GM13976 (cell line): ENCODE measurements around the gene TOMT.

ENCODE experiments used
- DNase-seq: peaks from one replicate; pipeline ENCODE4 v3.0.0; 2012; ENCODE audit warnings: low spot score
- in situ Hi-C: fragments of 300-500 bp; cut with MboI; formaldehyde crosslinking; loops from one replicate; pipeline ENCODE4 v1.12.0; 2022; ENCODE audit warnings: low sequenced_read_pairs, mixed read lengths, inconsistent platforms; ENCODE audit not compliant: unreplicated experiment
- TF ChIP-seq, protein P1 (sequence below): IDR thresholded peaks from 2 replicates; pipeline ENCODE4 v1.5.1; 2012; ENCODE audit warnings: borderline replicate concordance, mild to moderate bottlenecking; ENCODE audit not compliant: insufficient read depth; ENCODE audit errors: extremely low read depth, missing control alignments, control extremely low read depth

Gene TOMT, protein sequence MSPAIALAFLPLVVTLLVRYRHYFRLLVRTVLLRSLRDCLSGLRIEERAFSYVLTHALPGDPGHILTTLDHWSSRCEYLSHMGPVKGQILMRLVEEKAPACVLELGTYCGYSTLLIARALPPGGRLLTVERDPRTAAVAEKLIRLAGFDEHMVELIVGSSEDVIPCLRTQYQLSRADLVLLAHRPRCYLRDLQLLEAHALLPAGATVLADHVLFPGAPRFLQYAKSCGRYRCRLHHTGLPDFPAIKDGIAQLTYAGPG

DNA sequence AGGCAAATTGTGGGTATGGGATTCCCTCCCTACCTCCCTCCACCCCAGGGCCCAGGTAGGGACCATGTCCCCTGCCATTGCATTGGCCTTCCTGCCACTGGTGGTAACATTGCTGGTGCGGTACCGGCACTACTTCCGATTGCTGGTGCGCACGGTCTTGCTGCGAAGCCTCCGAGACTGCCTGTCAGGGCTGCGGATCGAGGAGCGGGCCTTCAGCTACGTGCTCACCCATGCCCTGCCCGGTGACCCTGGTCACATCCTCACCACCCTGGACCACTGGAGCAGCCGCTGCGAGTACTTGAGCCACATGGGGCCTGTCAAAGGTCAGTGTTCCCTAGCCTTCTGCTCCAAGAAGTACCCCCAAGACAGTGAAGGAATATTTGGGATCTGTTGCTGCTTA, at the start of gene TOMT:
TSS of gene TOMT (plus strand) at position 37 of the 400 bp plus-strand sequence. CDS start at position 65, 28 bp downstream.
- no peak for DNase-seq
- TF ChIP-seq, protein P1, sequence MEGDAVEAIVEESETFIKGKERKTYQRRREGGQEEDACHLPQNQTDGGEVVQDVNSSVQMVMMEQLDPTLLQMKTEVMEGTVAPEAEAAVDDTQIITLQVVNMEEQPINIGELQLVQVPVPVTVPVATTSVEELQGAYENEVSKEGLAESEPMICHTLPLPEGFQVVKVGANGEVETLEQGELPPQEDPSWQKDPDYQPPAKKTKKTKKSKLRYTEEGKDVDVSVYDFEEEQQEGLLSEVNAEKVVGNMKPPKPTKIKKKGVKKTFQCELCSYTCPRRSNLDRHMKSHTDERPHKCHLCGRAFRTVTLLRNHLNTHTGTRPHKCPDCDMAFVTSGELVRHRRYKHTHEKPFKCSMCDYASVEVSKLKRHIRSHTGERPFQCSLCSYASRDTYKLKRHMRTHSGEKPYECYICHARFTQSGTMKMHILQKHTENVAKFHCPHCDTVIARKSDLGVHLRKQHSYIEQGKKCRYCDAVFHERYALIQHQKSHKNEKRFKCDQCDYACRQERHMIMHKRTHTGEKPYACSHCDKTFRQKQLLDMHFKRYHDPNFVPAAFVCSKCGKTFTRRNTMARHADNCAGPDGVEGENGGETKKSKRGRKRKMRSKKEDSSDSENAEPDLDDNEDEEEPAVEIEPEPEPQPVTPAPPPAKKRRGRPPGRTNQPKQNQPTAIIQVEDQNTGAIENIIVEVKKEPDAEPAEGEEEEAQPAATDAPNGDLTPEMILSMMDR, result no peak
- in situ Hi-C loops, result no loop called here

DNA sequence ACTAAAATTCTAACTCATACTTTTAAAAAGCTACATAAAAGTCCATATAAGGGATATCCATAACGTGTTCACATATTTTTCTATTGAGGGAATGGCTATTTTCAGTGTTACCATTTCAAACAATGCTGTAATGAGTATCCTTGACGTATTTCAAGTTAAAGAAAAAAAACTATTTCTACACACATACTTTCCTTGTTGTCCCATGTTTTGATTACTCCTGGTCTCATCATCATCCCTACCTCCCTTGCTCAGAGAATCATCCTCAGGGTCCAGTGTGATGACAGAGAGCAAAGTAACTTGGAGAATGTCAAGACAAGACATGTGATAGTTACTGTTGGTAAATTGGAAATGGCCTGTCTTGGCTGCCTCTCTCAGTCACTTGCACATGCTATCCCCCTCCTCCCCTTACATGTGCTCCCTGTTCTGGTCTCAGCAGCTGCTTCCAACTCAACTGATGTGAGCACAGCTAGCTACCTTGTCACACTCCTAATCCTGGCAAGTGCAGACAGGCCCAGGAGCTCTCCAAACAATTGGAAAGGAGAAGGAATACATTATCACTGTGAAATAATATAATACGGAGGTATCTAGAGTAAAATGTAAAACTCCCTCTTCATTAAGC, 47.2 kb upstream of the TOMT start:
- in situ Hi-C loops, result no loop called here
- TF ChIP-seq, protein P1, result no peak
- DNase-seq, result no peak

DNA sequence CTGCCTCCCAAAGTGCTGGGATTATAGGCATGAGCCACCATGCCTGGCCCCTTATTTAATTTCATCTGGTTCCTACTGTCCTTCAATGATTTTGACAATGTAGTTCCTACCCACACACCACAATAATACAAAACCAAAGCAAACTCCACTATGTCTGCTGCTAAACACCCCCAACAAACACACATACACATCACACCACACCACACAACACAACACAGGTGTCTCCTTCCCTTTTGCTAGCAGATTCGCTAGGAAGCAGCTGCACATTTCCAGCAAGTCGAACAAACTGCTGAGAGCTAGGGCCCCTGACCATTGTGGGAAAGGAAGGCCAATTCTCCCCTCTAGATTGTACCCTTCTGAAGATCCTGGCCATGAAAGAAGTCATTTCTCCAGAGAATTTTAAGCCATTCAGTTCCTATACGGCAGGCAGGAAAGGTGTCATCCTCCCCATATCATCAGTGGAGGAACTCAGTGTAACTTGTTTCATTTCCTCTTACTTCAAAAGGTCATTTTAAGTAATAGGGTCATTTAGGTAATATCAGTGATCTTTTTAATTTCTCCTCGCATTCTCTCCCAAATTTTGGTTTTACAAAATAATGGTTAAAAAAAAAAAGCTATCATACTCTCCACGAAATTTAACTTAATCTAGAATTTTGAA, 43.9 kb upstream of the TOMT start:
- in situ Hi-C loops, result no loop called here

DNA sequence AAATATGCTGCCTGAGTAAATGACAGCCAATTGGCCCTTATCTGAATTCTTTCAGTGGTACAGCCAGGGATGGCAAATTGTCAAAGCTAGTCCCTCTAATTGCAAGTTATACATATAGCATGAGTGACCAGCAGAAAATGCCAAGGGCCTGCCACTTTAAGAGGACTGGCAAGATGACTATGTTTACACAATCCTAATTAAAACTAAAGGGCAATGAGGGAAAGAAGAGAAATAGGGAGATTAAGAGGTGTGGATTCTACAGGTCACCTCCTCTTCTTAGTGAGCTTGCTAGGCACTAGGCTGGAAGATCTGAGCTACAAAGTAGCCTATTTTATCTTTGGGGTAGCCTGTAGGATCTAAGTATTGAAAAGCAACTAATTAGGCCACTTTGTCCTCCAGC, 38.9 kb upstream of the TOMT start:
- DNase-seq, result no peak
- TF ChIP-seq, protein P1, result no peak
- in situ Hi-C loops, result no loop called here

More for the DNA sequence above, 43.9 kb upstream of the TOMT start:
- no peak for DNase-seq
- TF ChIP-seq, protein P1, result no peak

GRCh38 chr11:72067266-72067665, 38.5 kb upstream of the TOMT start:
- in situ Hi-C loops, result no loop called here
- TF ChIP-seq, protein P1, result no peak
- no peak for DNase-seq

- TF ChIP-seq, protein P1, result no peak
- no peak for DNase-seq
- in situ Hi-C loops, result no loop called here
Measured at GRCh38 chr11:72067676-72068075, 38.0 kb upstream of the TOMT start.
